ENCODE results near the gene GPR107.

Gene GPR107

DNA sequence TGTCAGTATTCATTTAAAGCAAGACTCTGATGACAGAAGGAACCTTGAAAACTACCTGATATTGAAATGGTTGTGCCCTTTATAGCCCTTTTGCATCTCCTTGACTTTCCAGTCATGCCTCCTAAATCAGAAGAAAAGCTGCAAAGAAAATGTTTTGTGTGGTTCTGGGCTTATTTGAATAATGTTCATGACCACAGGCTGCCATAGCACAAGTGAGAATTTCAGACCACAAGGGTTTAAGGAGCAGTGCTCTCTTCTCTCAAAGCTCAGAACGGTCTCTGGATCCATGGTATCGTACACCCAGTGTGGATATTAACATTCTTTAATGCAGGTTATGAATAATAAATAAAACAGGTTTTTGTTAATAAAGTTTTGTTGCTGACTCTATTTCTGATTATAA is 54.2 kb downstream of the GPR107 start:
- H3K4me1 Mint-ChIP-seq: peaks cover 23% of the 10 kb centered on the region
- H3K9me3 Mint-ChIP-seq: no peaks in the 10 kb centered on the region
- H3K4me3 Mint-ChIP-seq: peak overlapping the region; percentile 6
- H3K27ac Mint-ChIP-seq: no peak overlapping the region
- no peaks in the 10 kb centered on the region for H3K27me3 Mint-ChIP-seq
- H3K36me3 Mint-ChIP-seq: peaks cover 8% of the 10 kb centered on the region

DNA sequence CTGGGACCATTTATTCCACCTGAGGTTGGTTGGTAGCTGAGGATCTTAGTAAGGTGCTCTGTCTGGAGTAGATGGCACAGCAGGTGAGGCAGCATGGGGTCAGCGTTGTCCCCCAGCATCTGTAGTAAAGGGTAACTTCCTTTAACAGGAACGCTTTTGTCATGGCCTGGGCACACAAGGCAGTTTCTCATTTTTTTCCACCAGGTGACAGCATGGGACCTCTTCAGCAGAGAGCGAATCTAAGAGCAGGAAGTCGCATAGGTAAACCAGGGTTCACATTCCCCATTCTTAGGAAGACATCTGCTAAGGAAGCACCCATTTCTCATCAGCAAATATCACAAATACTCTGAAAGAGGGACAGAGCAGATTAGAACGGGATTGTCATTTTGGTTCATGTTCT is 56.5 kb downstream of the GPR107 start:
- H3K27me3 Mint-ChIP-seq: no peaks in the 10 kb centered on the region
- no peak overlapping the region for H3K4me3 Mint-ChIP-seq
- H3K9me3 Mint-ChIP-seq: no peaks in the 10 kb centered on the region
- peaks cover 8% of the 10 kb centered on the region for H3K36me3 Mint-ChIP-seq
- peak overlapping the region; percentile 11 for H3K27ac Mint-ChIP-seq
- H3K4me1 Mint-ChIP-seq: peaks cover 23% of the 10 kb centered on the region

DNA sequence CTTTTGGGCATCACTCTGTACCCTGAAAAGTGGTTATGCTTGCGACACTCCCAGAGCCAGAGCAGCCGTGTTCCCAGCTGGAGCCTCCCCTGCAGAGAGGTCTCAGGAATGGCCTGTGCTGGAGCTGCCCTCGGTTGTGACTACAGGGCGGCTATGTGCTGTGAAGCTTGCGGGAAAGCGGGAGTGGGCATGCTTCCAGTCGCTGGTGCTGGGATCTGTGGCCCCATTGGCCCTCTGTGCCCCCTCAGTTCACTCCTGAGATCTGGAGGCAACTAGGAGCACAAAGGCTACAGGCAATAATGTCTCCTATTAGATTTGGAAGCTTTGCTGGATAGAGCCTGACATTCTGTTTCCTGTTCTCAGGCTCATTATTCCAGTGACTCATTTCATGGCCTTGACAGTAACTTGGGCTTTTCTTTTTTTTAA is 56.9 kb downstream of the GPR107 start:
- Mint-ChIP-seq H3K4me1 (peaks cover 23% of the 10 kb centered on the region), H3K27ac (no peak overlapping the region), H3K9me3 (no peaks in the 10 kb centered on the region), H3K36me3 (peaks cover 8% of the 10 kb centered on the region), H3K27me3 (no peaks in the 10 kb centered on the region), H3K4me3 (no peak overlapping the region)

- no peaks in the 10 kb centered on the region for H3K27me3 Mint-ChIP-seq
- no peak overlapping the region for H3K4me3 Mint-ChIP-seq
- peaks cover 6% of the 10 kb centered on the region for H3K36me3 Mint-ChIP-seq
- no peak overlapping the region for H3K27ac Mint-ChIP-seq
- peaks cover 19% of the 10 kb centered on the region for H3K4me1 Mint-ChIP-seq
- H3K9me3 Mint-ChIP-seq: no peaks in the 10 kb centered on the region
Observed at GRCh38 chr9:130111786-130112537, 58.3 kb downstream of the GPR107 start.

GRCh38 chr9:130112538-130113151 is 58.9 kb downstream of the GPR107 start:
- Mint-ChIP-seq H3K27ac (no peak overlapping the region), H3K9me3 (no peaks in the 10 kb centered on the region), H3K27me3 (no peaks in the 10 kb centered on the region), H3K4me3 (no peak overlapping the region), H3K36me3 (peaks cover 6% of the 10 kb centered on the region), H3K4me1 (peaks cover 12% of the 10 kb centered on the region)

DNA sequence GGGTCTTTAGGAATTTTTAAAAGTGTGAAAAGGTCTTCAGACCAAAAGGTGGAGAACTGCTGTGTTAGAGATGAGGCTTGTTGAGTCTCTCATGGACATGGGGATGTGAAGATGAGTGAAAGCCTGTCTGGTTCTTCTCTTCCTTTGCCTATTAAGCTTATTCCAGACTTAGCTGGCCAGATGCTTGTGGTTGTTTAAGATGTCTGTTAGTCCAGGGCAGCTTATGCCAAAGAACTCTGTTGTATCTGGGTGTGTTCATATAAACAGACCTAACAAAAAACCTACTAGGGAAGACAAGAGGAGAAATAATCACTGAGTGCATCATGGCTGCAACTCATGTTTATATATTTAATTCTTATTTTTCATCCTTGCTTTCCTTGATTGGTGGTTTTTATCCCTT is 61.0 kb downstream of the GPR107 start:
- H3K4me1 Mint-ChIP-seq: peaks cover 9% of the 10 kb centered on the region
- H3K9me3 Mint-ChIP-seq: no peaks in the 10 kb centered on the region
- no peak overlapping the region for H3K27ac Mint-ChIP-seq
- peaks cover 6% of the 10 kb centered on the region for H3K36me3 Mint-ChIP-seq
- no peaks in the 10 kb centered on the region for H3K27me3 Mint-ChIP-seq
- H3K4me3 Mint-ChIP-seq: no peak overlapping the region

DNA sequence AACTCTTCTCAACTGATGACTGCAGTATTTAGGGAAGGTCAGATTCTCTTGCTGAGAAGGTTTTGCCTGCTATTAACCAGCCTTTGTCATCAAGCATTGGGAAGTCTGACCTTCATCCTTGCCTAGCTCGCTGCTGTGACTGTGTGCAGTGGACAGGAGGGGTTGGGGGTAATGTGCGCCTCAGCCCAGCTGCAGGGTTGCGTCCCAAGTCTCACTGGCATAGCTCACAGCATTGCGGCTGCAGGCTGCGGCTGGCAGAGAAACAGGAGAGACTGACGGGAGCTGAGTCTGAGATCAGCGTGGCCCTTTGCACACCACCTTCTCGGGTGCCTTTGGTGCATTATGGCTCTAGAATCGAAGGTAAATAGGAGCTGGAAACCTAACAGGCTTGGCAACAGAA is 62.6 kb downstream of the GPR107 start:
- no peak overlapping the region for H3K27ac Mint-ChIP-seq
- peaks cover 1% of the 10 kb centered on the region for H3K36me3 Mint-ChIP-seq
- no peaks in the 10 kb centered on the region for H3K27me3 Mint-ChIP-seq
- peaks cover 3% of the 10 kb centered on the region for H3K4me1 Mint-ChIP-seq
- H3K4me3 Mint-ChIP-seq: no peak overlapping the region
- no peaks in the 10 kb centered on the region for H3K9me3 Mint-ChIP-seq

GRCh38 chr9:130117376-130117775 is 63.7 kb downstream of the GPR107 start:
- no peak overlapping the region for H3K4me3 Mint-ChIP-seq
- H3K27ac Mint-ChIP-seq: no peak overlapping the region
- H3K4me1 Mint-ChIP-seq: peaks cover 3% of the 10 kb centered on the region
- H3K27me3 Mint-ChIP-seq: no peaks in the 10 kb centered on the region
- H3K36me3 Mint-ChIP-seq: peaks cover 4% of the 10 kb centered on the region
- H3K9me3 Mint-ChIP-seq: no peaks in the 10 kb centered on the region

GRCh38 chr9:130117816-130118632 is 64.3 kb downstream of the GPR107 start:
- Mint-ChIP-seq H3K4me3 (no peak overlapping the region), H3K9me3 (no peaks in the 10 kb centered on the region), H3K4me1 (peaks cover 3% of the 10 kb centered on the region), H3K27ac (no peak overlapping the region), H3K27me3 (no peaks in the 10 kb centered on the region), H3K36me3 (peaks cover 4% of the 10 kb centered on the region)

- peaks cover 3% of the 10 kb centered on the region for H3K4me1 Mint-ChIP-seq
- H3K9me3 Mint-ChIP-seq: no peaks in the 10 kb centered on the region
- no peaks in the 10 kb centered on the region for H3K27me3 Mint-ChIP-seq
- no peak overlapping the region for H3K4me3 Mint-ChIP-seq
- no peak overlapping the region for H3K27ac Mint-ChIP-seq
- H3K36me3 Mint-ChIP-seq: peaks cover 4% of the 10 kb centered on the region
Observed at GRCh38 chr9:130118841-130119518, 65.3 kb downstream of the GPR107 start.

GRCh38 chr9:130119519-130120298 is 66.0 kb downstream of the GPR107 start:
- H3K4me3 Mint-ChIP-seq: no peak overlapping the region
- peaks cover 3% of the 10 kb centered on the region for H3K4me1 Mint-ChIP-seq
- H3K27me3 Mint-ChIP-seq: no peaks in the 10 kb centered on the region
- no peaks in the 10 kb centered on the region for H3K9me3 Mint-ChIP-seq
- H3K27ac Mint-ChIP-seq: no peak overlapping the region
- H3K36me3 Mint-ChIP-seq: peaks cover 4% of the 10 kb centered on the region

- Mint-ChIP-seq H3K9me3 (no peaks in the 10 kb centered on the region), H3K4me3 (no peak overlapping the region), H3K27ac (no peak overlapping the region), H3K4me1 (peaks cover 3% of the 10 kb centered on the region), H3K36me3 (peaks cover 4% of the 10 kb centered on the region), H3K27me3 (no peaks in the 10 kb centered on the region)
Observed at GRCh38 chr9:130120299-130120587, 66.5 kb downstream of the GPR107 start.

- peak overlapping the region; percentile 37 for H3K27ac Mint-ChIP-seq
- peaks cover 4% of the 10 kb centered on the region for H3K36me3 Mint-ChIP-seq
- no peaks in the 10 kb centered on the region for H3K9me3 Mint-ChIP-seq
- no peaks in the 10 kb centered on the region for H3K27me3 Mint-ChIP-seq
- H3K4me1 Mint-ChIP-seq: peaks cover 3% of the 10 kb centered on the region
- no peak overlapping the region for H3K4me3 Mint-ChIP-seq
Observed at GRCh38 chr9:130120832-130121231, 67.1 kb downstream of the GPR107 start.

- Mint-ChIP-seq H3K4me3 (no peak overlapping the region), H3K9me3 (no peaks in the 10 kb centered on the region), H3K36me3 (peaks cover 5% of the 10 kb centered on the region), H3K4me1 (peaks cover 14% of the 10 kb centered on the region), H3K27me3 (no peaks in the 10 kb centered on the region), H3K27ac (no peak overlapping the region)
Observed at GRCh38 chr9:130122456-130122855, 68.8 kb downstream of the GPR107 start.

All from activated naive CD4-positive, alpha-beta T cell treated with anti-CD3 and anti-CD28 coated beads, Interleukin-2, amount 50 U/mL, for 24 hours (primary cell).